HCT116 (cell line): ENCODE results near the gene CDH13. TPM values are rescaled to one million over a fixed set of nuclear protein-coding genes. Genes with fewer than 3 reads are reported as not detected.

Experiments used
- ATAC-seq: fragments of 200-7000 bp; cut with Tn5 transposase; 2 replicates; pipeline ENCODE4 v1.9.1; 2020; ENCODE audit warnings: mild to moderate bottlenecking, moderate library complexity
- BruUV-seq: library from RNA; stranded (reverse); fragments of 400-500 nt; replicated peaks from 2 replicates; lab custom pipeline; 2021; lab: Mats Ljungman, UMichigan
- CTCF ChIA-PET: fragments of 300-600 bp; sonication (Branson Sonifier 250); formaldehyde crosslinking; loops from one replicate; lab custom pipeline; 2021; ENCODE audit warnings: antibody characterized with exemption; lab: Charles Lee
- POLR2A ChIA-PET: fragments of 300-600, 350-600 bp; sonication (Branson Sonifier 250); formaldehyde crosslinking; loops from one replicate; lab custom pipeline; 2021; ENCODE audit warnings: antibody characterized with exemption; lab: Charles Lee
- RAD21 ChIA-PET, 2 experiments: fragments of 300-600 bp; sonication (Branson Sonifier 250); formaldehyde crosslinking; loops; one replicate each; lab custom pipeline; 2023; ENCODE audit warnings: low total read pairs in 2 of 2; ENCODE audit not compliant: uncharacterized antibody in 2 of 2, unreplicated experiment in 2 of 2, low non-redundant PET in 1 of 2; lab: Charles Lee
- DNase-seq: peaks from one replicate; pipeline ENCODE4 v3.0.0-alpha.2; 2010; ENCODE audit warnings: low read depth, low spot score
- H2AFZ ChIP-seq: fragments of 200-600 bp; shearing (Covaris generic), sonication (generic); 2 replicates; pipeline ENCODE4 v1.6.1; 2017; ENCODE audit warnings: low read depth, mixed run types, mixed read lengths, antibody characterized with exemption, low read length; ENCODE audit not compliant: poor library complexity, severe bottlenecking
- H3K27ac ChIP-seq: 2 replicates; pipeline ENCODE4 v1.5.1; 2012; ENCODE audit warnings: low read depth, low read length
- H3K27me3 ChIP-seq: fragments of 200-600 bp; sonication (generic); 2 replicates; pipeline ENCODE4 v1.6.1; 2016; ENCODE audit warnings: mixed run types, low read length, mixed read lengths; ENCODE audit not compliant: insufficient read depth
- H3K36me3 ChIP-seq, 2 experiments: fragments of 200-500 bp in 1 of 2; fragments of 200-600 bp in 1 of 2; sonication (Bioruptor generic) in 1 of 2; sonication (generic) in 1 of 2; 2 replicates each; pipeline versions ENCODE4 v1.5.1 to v1.6.1; 2014 to 2016; ENCODE audit warnings: low read length in 2 of 2, inconsistent platforms in 1 of 2, mixed read lengths in 1 of 2, mixed run types in 1 of 2; ENCODE audit not compliant: insufficient read depth in 2 of 2, control insufficient read depth in 1 of 2
- H3K4me1 ChIP-seq, 2 experiments: fragments of 200-600 bp in 1 of 2; sonication (generic) in 1 of 2; 2 replicates each; pipeline versions ENCODE4 v1.5.1 to v1.6.1; 2012 to 2017; ENCODE audit warnings: low read length in 2 of 2, inconsistent platforms in 1 of 2, mild to moderate bottlenecking in 1 of 2, mixed read lengths in 1 of 2, mixed run types in 1 of 2, moderate library complexity in 1 of 2; ENCODE audit not compliant: insufficient read depth in 2 of 2, control insufficient read depth in 1 of 2
- H3K4me2 ChIP-seq: fragments of 200-600 bp; sonication (generic); 2 replicates; pipeline ENCODE4 v1.6.1; 2017; ENCODE audit warnings: mixed run types, low read length, mixed read lengths
- H3K4me3 ChIP-seq, 2 experiments: fragments of 200-600 bp in 1 of 2; sonication (generic) in 1 of 2; replicated peaks in 1 of 2; 2 replicates each; pipeline ENCODE4 v1.5.1; 2011 to 2016; ENCODE audit warnings: low read length in 2 of 2, control low read depth in 1 of 2, low read depth in 1 of 2, mild to moderate bottlenecking in 1 of 2, mixed read lengths in 1 of 2, mixed run types in 1 of 2
- H3K79me2 ChIP-seq: fragments of 200-600 bp; sonication (generic); 2 replicates; pipeline ENCODE4 v1.6.1; 2017; ENCODE audit warnings: mild to moderate bottlenecking, mixed run types, low read length, moderate library complexity, mixed read lengths; ENCODE audit not compliant: insufficient read depth
- H3K9ac ChIP-seq: fragments of 200-600 bp; sonication (generic); 2 replicates; pipeline ENCODE4 v1.6.1; 2016; ENCODE audit warnings: low read length, mixed read lengths
- H3K9me2 ChIP-seq: fragments of 200-600 bp; sonication (generic), shearing (Covaris generic); 2 replicates; pipeline ENCODE4 v1.6.1; 2017; ENCODE audit warnings: mixed run types, mild to moderate bottlenecking, moderate library complexity; ENCODE audit not compliant: insufficient read depth
- H3K9me3 ChIP-seq, 2 experiments: fragments of 200-500 bp in 1 of 2; fragments of 200-600 bp in 1 of 2; sonication (Bioruptor generic) in 1 of 2; sonication (generic) in 1 of 2; 2 replicates each; pipeline ENCODE4 v1.6.1; 2014 to 2017; ENCODE audit warnings: low read length in 2 of 2, mixed read lengths in 2 of 2, inconsistent platforms in 1 of 2, low read depth in 1 of 2, mild to moderate bottlenecking in 1 of 2, mixed run types in 1 of 2, moderate library complexity in 1 of 2; ENCODE audit not compliant: control insufficient read depth in 1 of 2, insufficient read depth in 1 of 2
- H4K20me1 ChIP-seq: fragments of 200-600 bp; sonication (generic), shearing (Covaris generic); 2 replicates; pipeline ENCODE4 v1.6.1; 2017; ENCODE audit warnings: mixed run types, mild to moderate bottlenecking, moderate library complexity; ENCODE audit not compliant: insufficient read depth
- CBX3 ChIP-seq: IDR thresholded peaks from 2 replicates; pipeline ENCODE4 v1.6.1; 2012; ENCODE audit warnings: low read depth
- EGR1 ChIP-seq: IDR thresholded peaks from 2 replicates; pipeline ENCODE4 v1.6.1; 2012; ENCODE audit warnings: low read depth
- ELF1 ChIP-seq: IDR thresholded peaks from 2 replicates; pipeline ENCODE4 v1.6.1; 2012; ENCODE audit warnings: low read depth, borderline replicate concordance
- EZH2phosphoT487 ChIP-seq: fragments of 200-600 bp; IDR thresholded peaks from 2 replicates; pipeline ENCODE4 v1.6.1; 2018; ENCODE audit warnings: antibody characterized with exemption, borderline replicate concordance
- REST ChIP-seq: IDR thresholded peaks from 2 replicates; pipeline ENCODE4 v1.6.1; 2012; ENCODE audit warnings: low read depth
- SRF ChIP-seq: IDR thresholded peaks from 2 replicates; pipeline ENCODE4 v1.6.1; 2012; ENCODE audit warnings: low read depth
- TCF7L2 ChIP-seq: IDR thresholded peaks from 2 replicates; pipeline ENCODE4 v1.7.0; 2011; ENCODE audit warnings: borderline replicate concordance, inconsistent platforms; ENCODE audit not compliant: insufficient read depth, insufficient read length; ENCODE audit errors: extremely low read depth
- ZNF274 ChIP-seq: fragments of 200-500 bp; sonication (Bioruptor generic); IDR thresholded peaks from 2 replicates; pipeline ENCODE4 v1.6.1; 2014; ENCODE audit warnings: mild to moderate bottlenecking, low read depth, low read length, inconsistent platforms
- intact Hi-C: fragments of 100-400 bp; cut with micrococcal nuclease; formaldehyde crosslinking; loops from 2 replicates; pipeline ENCODE4 v1.10.0; 2022
- total RNA-seq: library from RNA; stranded (reverse); gene quantifications from one replicate; pipeline ENCODE4 v1.2.1, GENCODE V29; 2021; ENCODE audit not compliant: unreplicated experiment
- TF ChIP-seq, protein P1 (sequence below): IDR thresholded peaks from 2 replicates; pipeline ENCODE4 v1.6.1; 2012

CDH13 gene
- total RNA-seq, 1 experiment from 2014 or later: not detected

- no peak for TF ChIP-seq TCF7L2
- TF ChIP-seq, protein P1, sequence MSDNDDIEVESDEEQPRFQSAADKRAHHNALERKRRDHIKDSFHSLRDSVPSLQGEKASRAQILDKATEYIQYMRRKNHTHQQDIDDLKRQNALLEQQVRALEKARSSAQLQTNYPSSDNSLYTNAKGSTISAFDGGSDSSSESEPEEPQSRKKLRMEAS: no peak
- TF ChIP-seq ELF1: no peak
- TF ChIP-seq REST: no peak
- no peak for TF ChIP-seq EZH2phosphoT487
- no peak for TF ChIP-seq EGR1
- no peak for TF ChIP-seq ZNF274
- no peak for TF ChIP-seq CBX3
- TF ChIP-seq SRF: no peak
These were observed 678.3 kb downstream of the CDH13 start (continued) for GRCh38 chr16:83305092-83305491.

DNA sequence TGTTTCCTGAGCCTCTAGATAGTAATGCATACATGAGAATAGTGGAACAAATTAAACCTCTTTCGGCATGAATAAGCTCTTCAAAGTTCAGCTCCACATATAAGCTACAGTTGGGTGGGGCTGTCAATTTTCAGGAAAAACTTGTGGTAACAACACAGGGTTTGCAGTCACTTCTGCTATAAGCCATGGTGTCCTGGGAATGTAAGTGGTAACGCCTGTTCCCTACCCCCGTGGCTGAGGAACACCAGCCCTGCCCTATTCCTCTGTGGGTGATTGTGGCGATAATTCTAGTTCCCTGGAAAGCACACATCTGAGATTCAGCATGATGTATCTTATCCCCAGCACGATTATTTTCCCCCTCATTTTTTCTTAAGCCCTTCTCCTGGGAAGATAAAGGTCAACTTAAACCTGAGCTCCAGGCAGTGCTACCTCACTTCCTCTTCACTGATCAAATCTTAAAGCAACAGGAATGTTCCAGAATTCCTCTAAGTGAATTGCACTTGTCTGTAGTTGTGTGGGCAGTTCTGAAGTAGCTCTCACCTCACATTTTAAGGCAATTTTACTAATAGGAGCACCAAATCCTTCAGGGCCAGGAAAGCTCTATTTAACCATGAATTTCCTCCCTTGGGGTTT is 680.3 kb downstream of the CDH13 start:
- 0 out of 2 replicates have a peak, but pooled peaks cover 3% of the 10 kb centered on the region for H3K27me3 ChIP-seq
- ATAC-seq (no peak), DNase-seq (no peak)
- no peaks in the 10 kb centered on the region for H3K36me3 ChIP-seq
- no peak for TF ChIP-seq EGR1
- H3K4me2 ChIP-seq: no peak overlapping the region
- no peak overlapping the region for H3K9ac ChIP-seq
- peaks cover 0 to 4% of the 10 kb centered on the region in 2 experiments; a peak in 2 of 4 replicates for H3K9me3 ChIP-seq
- no peaks in the 10 kb centered on the region for H3K9me2 ChIP-seq
- BruUV-seq: no TSS peak
- H3K4me3 ChIP-seq: no peak overlapping the region
- H4K20me1 ChIP-seq: no peaks in the 10 kb centered on the region
- no peaks in the 10 kb centered on the region for H3K79me2 ChIP-seq
- CTCF ChIA-PET: no interaction called here
- H3K27ac ChIP-seq: no peak overlapping the region
- intact Hi-C loops: no loop called here
- POLR2A ChIA-PET: no interaction called here
- H3K4me1 ChIP-seq: no peaks in the 10 kb centered on the region
- H2AFZ ChIP-seq: no peak overlapping the region
- RAD21 ChIA-PET: no interaction called here
